ENCODE results near the gene GBP1. TPM values are rescaled to one million over a fixed set of nuclear protein-coding genes. Genes with fewer than 3 reads are reported as not detected.

GBP1 gene
- total and polyA plus RNA-seq, 2 of the 4 experiments (the other 2 are of a cell fraction), result 39.3 to 118 TPM

DNA sequence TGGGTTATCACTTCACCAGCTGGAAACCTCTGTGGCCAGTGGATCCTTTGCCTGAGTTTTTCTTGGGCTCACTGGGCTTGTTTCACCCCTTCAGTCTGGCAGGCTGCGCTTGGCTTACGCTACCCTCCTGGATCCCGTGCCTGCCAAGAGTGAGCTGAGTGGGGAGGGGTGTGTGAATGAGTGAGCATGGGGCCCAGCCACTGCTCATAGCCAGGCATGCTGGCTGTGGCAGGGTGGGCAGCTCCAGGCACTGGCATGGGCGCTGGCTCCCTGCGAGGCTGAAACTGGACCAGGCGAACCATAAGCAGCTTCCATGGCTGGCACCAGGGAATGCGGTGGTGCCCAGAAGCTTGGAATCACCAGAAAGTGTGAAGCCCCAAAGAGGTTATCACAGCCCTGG, 22.5 kb downstream of the GBP1 start:
- WGBS, 2 experiments (ENCODE audit: extremely low coverage in 2 of 2, insufficient read length in 1 of 2), result 95% methylated on average over 7 of the region's 7 CpGs; no CpG with 5 or more reads in 1 of the 2 experiments
- Histone ChIP-seq H3K4ac (ENCODE audit: low read depth, low read length) (no peak overlapping the region), H4K5ac (ENCODE audit: low read depth, low read length) (no peak overlapping the region), H3K27ac (ENCODE audit: insufficient read depth, low read length) (no peak overlapping the region), H3K4me2 (ENCODE audit: low read depth, low read length) (no peak overlapping the region), H2BK5ac (ENCODE audit: low read depth, low read length, poor library complexity, severe bottlenecking) (no peak overlapping the region), H3K18ac (ENCODE audit: low read depth, low read length) (no peak overlapping the region), H2BK120ac (ENCODE audit: low read depth, low read length) (no peak overlapping the region), H3K79me1 (ENCODE audit: low read depth in 1 of 2, low read length in 2 of 2) (no peaks in the 10 kb centered on the region), H4K20me1 (ENCODE audit: insufficient read depth, low read length) (no peaks in the 10 kb centered on the region), H2AK5ac (ENCODE audit: low read depth, low read length) (no peak overlapping the region), H2BK20ac (ENCODE audit: low read depth, low read length) (no peak overlapping the region), H2AK9ac (replicated peaks; ENCODE audit: low read depth, low read length, poor library complexity) (no peak overlapping the region), H4K8ac (ENCODE audit: low read depth in 2 of 2, low read length in 2 of 2) (no peak overlapping the region), H3K27me3 (ENCODE audit: control insufficient read depth, insufficient read depth, low read length) (no peaks in the 10 kb centered on the region), H3K9me3 (ENCODE audit: control insufficient read depth, insufficient read depth, low read length) (no peaks in the 10 kb centered on the region; the same call in 1 of the 2 replicates), H3K9me1 (ENCODE audit: insufficient read depth, low read length) (no peaks in the 10 kb centered on the region), H2BK15ac (ENCODE audit: low read depth, low read length) (no peak overlapping the region), H2AFZ (replicated peaks; ENCODE audit: low read length, poor library complexity) (no peak overlapping the region), H3K4me3 (ENCODE audit: insufficient read depth, low read depth, low read length) (no peak overlapping the region), H3K23ac (ENCODE audit: low read depth, low read length) (no peak overlapping the region), H3K4me1 (ENCODE audit: control insufficient read depth, insufficient read depth, low read length) (no peaks in the 10 kb centered on the region), H3K36me3 (ENCODE audit: control insufficient read depth, insufficient read depth, low read length) (no peaks in the 10 kb centered on the region), H3K14ac (replicated peaks; ENCODE audit: low read depth, low read length) (no peak overlapping the region), H3K56ac (ENCODE audit: extremely low read depth, insufficient read depth, low read length) (no peak overlapping the region), H4K91ac (ENCODE audit: insufficient read depth, low read depth, low read length) (no peak overlapping the region), H3K9ac (ENCODE audit: low read depth, low read length) (no peak overlapping the region)
- TF ChIP-seq MXI1 (IDR thresholded peaks at IDR 0.05; ENCODE audit: borderline replicate concordance, low read depth, low read length) (no peak), RAD21 (IDR thresholded peaks at IDR 0.05; ENCODE audit: low read length) (no peak), CEBPB (IDR thresholded peaks at IDR 0.05; ENCODE audit: low read depth, low read length) (no peak), FOS (IDR thresholded peaks at IDR 0.05; ENCODE audit: low read depth, low read length) (no peak), POLR2A (IDR thresholded peaks at IDR 0.05; ENCODE audit: low read depth, low read length) (no peak), NFE2L2 (IDR thresholded peaks at IDR 0.05; ENCODE audit: low read depth, low read length) (no peak), SMC3 (IDR thresholded peaks at IDR 0.05; ENCODE audit: low read depth, low read length) (no peak), RFX5 (IDR thresholded peaks at IDR 0.05; ENCODE audit: low read depth, low read length) (no peak), BHLHE40 (IDR thresholded peaks at IDR 0.05; ENCODE audit: low read depth, low read length) (no peak), MAZ (IDR thresholded peaks at IDR 0.05; ENCODE audit: borderline replicate concordance, low read depth, low read length) (no peak), RCOR1 (IDR thresholded peaks at IDR 0.05; ENCODE audit: insufficient replicate concordance, low read length) (no peak)
- TF ChIP-seq, protein P1, sequence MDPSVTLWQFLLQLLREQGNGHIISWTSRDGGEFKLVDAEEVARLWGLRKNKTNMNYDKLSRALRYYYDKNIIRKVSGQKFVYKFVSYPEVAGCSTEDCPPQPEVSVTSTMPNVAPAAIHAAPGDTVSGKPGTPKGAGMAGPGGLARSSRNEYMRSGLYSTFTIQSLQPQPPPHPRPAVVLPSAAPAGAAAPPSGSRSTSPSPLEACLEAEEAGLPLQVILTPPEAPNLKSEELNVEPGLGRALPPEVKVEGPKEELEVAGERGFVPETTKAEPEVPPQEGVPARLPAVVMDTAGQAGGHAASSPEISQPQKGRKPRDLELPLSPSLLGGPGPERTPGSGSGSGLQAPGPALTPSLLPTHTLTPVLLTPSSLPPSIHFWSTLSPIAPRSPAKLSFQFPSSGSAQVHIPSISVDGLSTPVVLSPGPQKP (IDR thresholded peaks at IDR 0.05; ENCODE audit: borderline replicate concordance, low read depth, low read length), result no peak
- TF ChIP-seq, protein P2, sequence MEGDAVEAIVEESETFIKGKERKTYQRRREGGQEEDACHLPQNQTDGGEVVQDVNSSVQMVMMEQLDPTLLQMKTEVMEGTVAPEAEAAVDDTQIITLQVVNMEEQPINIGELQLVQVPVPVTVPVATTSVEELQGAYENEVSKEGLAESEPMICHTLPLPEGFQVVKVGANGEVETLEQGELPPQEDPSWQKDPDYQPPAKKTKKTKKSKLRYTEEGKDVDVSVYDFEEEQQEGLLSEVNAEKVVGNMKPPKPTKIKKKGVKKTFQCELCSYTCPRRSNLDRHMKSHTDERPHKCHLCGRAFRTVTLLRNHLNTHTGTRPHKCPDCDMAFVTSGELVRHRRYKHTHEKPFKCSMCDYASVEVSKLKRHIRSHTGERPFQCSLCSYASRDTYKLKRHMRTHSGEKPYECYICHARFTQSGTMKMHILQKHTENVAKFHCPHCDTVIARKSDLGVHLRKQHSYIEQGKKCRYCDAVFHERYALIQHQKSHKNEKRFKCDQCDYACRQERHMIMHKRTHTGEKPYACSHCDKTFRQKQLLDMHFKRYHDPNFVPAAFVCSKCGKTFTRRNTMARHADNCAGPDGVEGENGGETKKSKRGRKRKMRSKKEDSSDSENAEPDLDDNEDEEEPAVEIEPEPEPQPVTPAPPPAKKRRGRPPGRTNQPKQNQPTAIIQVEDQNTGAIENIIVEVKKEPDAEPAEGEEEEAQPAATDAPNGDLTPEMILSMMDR (conservative IDR thresholded peaks at IDR 0.05; ENCODE audit: low read depth, low read length), result no peak
- intact Hi-C loops (cut with micrococcal nuclease) (no loop called here), in situ Hi-C loops (cut with MboI; ENCODE audit: low sequenced_read_pairs) (no loop called here), dilution Hi-C loops (cut with HindIII; ENCODE audit: low sequenced_read_pairs, unreplicated experiment) (no loop called here)
- ATAC-seq (ENCODE audit: low read depth) (no peak), DNase-seq (no peak)
- ChIA-PET POLR2A (ENCODE audit: unreplicated experiment) (no interaction called here), CTCF (interaction anchor here (1.1 kb wide), 1 partner anchor 23 kb away, joined by 4 read pairs; the partner anchor contains the start of gene GBP1)
- no TSS peak for BruUV-seq (replicated peaks)

Data from IMR-90 (cell line).